NCI-H524 (cell line): ENCODE data around the gene CTNND2.

Experiments
- DNase-seq, 2 experiments: peaks; one replicate each; lab custom pipeline; 2025; lab: John Stamatoyannopoulos, UW

The CTNND2 gene

GRCh38 chr5:11252075-11252474 is 652.2 kb downstream of the CTNND2 start:
- DNase-seq, result no peak

- DNase-seq, result no peak
Measured at GRCh38 chr5:11251247-11251646, 653.0 kb downstream of the CTNND2 start.

- DNase-seq, result no peak
Measured at GRCh38 chr5:11248966-11249365, 655.3 kb downstream of the CTNND2 start.

- DNase-seq, result peak in 1 of 2 experiments; percentile 38
Measured at GRCh38 chr5:11247224-11247623, 657.0 kb downstream of the CTNND2 start.

GRCh38 chr5:11240293-11241190 is 663.7 kb downstream of the CTNND2 start:
- DNase-seq, result no peak

- DNase-seq, result no peak
Measured at GRCh38 chr5:11239261-11240015, 664.8 kb downstream of the CTNND2 start.

GRCh38 chr5:11234501-11234911 is 669.7 kb downstream of the CTNND2 start:
- DNase-seq, result no peak

GRCh38 chr5:11230890-11231289 is 673.4 kb downstream of the CTNND2 start:
- DNase-seq, result no peak

- DNase-seq, result no peak
Measured at GRCh38 chr5:11227064-11227463, 677.2 kb downstream of the CTNND2 start.

GRCh38 chr5:11224436-11225187 is 679.6 kb downstream of the CTNND2 start:
- no peak for DNase-seq

GRCh38 chr5:11222169-11222568 is 682.1 kb downstream of the CTNND2 start:
- no peak for DNase-seq

GRCh38 chr5:11214864-11215644 is 689.2 kb downstream of the CTNND2 start:
- no peak for DNase-seq

- no peak for DNase-seq
Measured at GRCh38 chr5:11212706-11213105, 691.5 kb downstream of the CTNND2 start.

GRCh38 chr5:11197726-11198125 is 706.5 kb downstream of the CTNND2 start:
- no peak for DNase-seq

- no peak for DNase-seq
Measured at GRCh38 chr5:11191673-11192072, 712.6 kb downstream of the CTNND2 start.

GRCh38 chr5:11182441-11183080 is 721.7 kb downstream of the CTNND2 start:
- DNase-seq, result peak; percentile 74 to 85

- DNase-seq, result no peak
Measured at GRCh38 chr5:11181940-11182339, 722.3 kb downstream of the CTNND2 start.

- no peak for DNase-seq
Measured at GRCh38 chr5:11180890-11181289, 723.4 kb downstream of the CTNND2 start.

- DNase-seq, result no peak
Measured at GRCh38 chr5:11177999-11178711, 726.1 kb downstream of the CTNND2 start.

GRCh38 chr5:11174591-11174990 is 729.7 kb downstream of the CTNND2 start:
- DNase-seq, result no peak
